Neural progenitor cell (in vitro differentiated cells): ENCODE results near the gene ZDHHC17.

ENCODE experiments used
- CTCF ChIP-seq: fragments of 200-600 bp; sonication (generic); IDR thresholded peaks from 2 replicates; pipeline ENCODE4 v1.5.1; 2017; ENCODE audit warnings: antibody characterized with exemption, mild to moderate bottlenecking
- EZH2 ChIP-seq: fragments of 200-600 bp; sonication (generic); IDR thresholded peaks from 2 replicates; pipeline ENCODE4 v1.6.1; 2017; ENCODE audit warnings: antibody characterized with exemption, mild to moderate bottlenecking, moderate library complexity
- EZH2phosphoT487 ChIP-seq: fragments of 200-600 bp; sonication (generic); IDR thresholded peaks from 2 replicates; pipeline ENCODE4 v1.6.1; 2017; ENCODE audit warnings: antibody characterized with exemption

DNA sequence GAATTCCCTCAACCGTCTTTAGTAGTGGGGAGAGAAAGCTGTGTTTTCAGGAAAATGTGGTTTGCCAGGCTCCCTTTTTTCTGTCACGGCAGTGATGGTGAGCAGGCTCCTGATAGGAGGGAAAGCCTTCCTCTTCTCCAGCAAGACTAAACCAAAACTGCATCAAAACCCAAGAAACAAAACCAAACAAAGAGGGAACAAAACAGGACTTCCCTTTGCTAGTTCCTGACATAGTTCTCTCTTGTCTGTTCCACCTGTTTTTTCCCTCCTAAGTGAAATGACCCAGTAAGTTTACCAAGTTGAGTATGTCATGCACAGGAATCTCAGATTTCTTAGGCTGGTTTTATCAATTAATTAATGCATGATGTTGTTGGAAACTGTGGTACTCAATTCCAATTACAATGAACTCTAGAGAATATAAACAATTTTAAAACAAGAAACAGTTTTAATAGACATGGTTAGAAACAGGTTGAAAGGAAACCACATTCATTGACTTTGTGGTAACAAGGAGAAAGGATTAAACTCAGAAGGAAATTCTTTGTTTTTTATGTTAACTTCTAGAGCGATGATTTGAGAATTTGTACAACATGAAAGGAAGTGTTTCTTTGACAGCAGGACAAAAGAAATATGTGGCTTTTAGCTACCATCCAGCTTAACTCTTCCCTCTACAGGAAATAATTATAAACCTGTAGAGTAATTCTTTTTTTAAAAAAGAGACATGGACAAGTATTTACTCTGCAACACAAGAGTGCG, 137.9 kb downstream of the ZDHHC17 start:
- no peak for TF ChIP-seq CTCF
- TF ChIP-seq EZH2, result no peak
- no peak for TF ChIP-seq EZH2phosphoT487
